Middle frontal gyrus (tissue), 1 donor: ENCODE data around the gene AFF1.
"Not testable (repeated sequence)": the region's sequence is repeated elsewhere in the genome, so short reads cannot be mapped to it uniquely, and the experiment has no call there.

Experiments used
- DNase-seq: peaks from one replicate; pipeline ENCODE4 v3.0.0-alpha.2; 2015; ENCODE audit warnings: low spot score; ENCODE audit errors: extremely low spot score

AFF1 gene

DNA sequence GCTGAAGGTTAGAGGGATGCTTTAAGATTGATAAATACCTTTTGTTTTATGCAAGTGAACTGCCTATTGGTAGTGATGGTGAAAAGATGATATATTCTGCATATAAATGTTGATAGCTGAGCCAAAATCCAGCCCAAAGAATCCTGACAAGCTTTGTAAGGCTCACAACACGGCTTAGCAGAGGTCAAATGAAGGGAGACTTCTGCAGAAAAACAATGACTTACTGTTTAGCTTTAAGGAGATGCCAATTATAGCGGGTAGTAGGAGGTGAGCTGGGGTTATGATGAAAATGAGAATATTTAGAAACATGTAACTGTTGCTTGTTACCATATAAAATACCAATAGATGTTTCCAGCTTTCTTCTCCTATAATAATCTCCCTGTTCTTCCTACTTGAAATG lies 97.1 kb downstream of the AFF1 start:
- DNase-seq: no peak

DNA sequence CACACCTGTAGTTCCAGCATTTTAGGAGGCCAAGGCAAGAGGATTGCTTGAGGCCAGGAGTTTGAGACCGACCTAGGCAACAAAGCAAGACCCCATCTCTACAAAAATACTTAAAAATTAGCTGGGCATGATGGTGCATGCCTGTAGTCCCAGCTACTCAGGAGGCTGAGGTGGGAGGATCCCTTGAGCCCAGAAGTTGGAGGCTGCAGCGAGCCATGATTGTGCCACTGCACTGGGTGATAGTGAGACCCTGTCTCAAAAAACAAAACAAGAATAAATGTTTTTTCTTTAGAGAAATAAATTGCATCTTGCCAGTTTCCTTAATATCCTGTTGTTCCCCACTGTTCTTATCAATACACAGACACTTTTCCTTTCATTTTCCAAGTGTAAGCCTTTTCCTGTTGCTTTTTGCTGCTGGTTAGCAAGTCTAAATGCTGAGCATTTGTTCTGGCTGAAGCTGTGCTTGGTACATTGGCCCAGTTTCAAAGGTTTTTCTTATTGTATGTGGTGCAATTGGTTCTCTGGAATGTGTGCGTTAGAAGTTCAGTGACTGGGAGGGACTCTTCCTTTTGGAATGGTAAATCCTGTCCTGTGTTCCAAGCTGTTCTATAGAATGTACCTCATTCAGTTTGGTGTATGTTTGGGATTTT lies 98.2 kb downstream of the AFF1 start:
- DNase-seq: peak; percentile 33

DNA sequence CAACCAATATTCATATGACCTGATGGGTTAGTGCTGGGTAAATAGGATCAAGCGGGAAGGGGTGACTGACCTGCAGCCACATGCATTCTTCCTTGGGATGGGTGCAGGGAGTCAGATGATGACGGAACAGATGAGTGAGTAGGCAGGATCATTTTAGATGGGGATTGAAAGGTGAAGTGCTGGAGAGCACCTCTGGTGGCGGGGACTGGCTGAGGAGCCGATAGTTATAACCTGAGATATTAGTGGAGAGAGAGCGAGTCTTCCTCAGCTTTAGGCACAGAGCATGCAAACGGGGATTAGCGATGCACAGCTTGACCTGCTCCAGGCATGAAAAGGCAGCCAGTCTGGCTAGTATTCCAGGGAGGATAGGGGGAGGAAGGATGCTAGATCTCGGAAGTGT lies 99.1 kb downstream of the AFF1 start:
- no peak for DNase-seq

DNA sequence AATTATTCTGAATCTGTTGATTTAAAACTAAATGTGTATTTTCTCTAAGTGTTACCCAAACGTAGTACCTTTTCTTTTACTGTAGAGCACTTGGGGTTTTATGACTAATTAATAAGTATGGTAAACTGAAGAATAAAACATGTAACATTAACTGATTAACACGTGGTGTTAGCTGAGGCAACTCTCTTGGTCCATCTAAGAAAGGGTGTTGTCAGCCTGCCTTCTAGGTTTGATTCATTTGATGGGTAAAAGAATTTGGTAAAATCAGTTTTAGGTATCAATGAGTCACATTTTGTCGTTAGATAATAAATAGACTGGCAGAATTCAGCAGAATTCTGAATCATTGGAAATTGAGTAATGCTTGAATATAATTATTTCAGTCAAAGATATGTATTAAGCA lies 99.7 kb downstream of the AFF1 start:
- DNase-seq: no peak

DNA sequence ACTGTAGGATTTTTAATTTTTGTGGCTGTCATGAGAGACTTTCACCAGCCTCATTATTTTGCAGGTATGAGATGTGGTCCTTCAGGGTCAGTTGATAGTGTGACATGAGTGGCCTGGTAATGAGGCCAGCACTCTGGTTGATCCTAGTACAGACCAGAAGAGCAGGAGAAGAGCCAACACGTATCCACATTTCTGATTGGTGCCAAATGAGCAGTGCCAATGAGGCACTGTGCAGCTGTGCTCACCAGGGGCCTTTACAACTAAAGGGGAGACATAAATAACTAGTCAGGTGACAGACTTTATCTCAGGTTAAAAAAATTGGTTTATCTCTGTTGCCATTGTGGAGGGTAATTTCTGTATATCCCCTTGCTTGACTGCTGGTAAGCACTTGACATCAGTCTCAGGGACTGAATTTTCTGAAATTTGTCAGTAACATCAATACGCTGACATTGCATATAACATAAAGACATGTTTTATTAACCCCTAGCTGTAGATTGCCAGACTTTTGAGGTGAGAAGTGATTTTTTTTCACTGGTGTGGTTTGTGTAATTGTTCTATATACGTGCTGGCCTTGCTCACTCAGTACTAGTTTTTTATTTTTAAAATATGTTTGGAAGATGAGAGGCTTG lies 101.2 kb downstream of the AFF1 start:
- DNase-seq: no peak

DNA sequence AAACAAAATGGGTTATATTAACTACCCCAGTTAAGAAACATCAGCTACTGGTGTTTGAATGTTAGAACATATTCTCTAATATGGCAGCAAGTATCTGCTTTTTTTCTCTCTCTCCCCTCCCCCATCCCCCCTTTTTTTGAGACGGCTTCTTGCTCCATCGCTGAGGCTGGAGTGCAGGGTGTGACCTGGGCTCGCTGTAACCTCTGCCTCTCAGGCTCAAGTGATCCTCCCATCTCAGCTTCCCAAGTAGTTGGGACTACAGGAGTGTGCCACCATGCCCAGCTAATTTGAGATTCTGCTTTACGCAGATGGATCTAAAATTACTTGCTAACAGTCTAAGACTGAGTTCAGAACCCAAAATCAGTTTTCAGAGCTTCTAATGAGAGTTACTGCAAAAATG lies 101.9 kb downstream of the AFF1 start:
- DNase-seq: no peak

DNA sequence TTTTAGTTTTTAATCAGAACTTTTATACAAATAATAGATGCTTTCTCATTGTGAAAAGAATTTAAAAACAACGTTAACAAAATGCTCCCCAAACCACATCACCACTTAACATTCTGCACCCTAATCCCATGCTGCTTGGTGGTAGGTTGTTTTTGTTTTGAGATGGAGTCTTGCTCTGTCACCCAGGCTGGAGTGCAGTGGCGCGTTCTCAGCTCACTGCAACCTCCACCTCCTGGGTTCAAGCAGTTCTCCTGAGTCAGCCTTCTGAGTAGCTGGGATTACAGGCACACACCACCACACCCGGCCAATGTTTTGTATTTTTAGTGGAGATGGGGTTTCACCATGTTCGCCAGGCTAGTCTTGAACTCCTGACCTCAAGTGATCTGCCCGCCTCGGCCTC lies 102.4 kb downstream of the AFF1 start:
- not testable (repeated sequence) for DNase-seq

DNA sequence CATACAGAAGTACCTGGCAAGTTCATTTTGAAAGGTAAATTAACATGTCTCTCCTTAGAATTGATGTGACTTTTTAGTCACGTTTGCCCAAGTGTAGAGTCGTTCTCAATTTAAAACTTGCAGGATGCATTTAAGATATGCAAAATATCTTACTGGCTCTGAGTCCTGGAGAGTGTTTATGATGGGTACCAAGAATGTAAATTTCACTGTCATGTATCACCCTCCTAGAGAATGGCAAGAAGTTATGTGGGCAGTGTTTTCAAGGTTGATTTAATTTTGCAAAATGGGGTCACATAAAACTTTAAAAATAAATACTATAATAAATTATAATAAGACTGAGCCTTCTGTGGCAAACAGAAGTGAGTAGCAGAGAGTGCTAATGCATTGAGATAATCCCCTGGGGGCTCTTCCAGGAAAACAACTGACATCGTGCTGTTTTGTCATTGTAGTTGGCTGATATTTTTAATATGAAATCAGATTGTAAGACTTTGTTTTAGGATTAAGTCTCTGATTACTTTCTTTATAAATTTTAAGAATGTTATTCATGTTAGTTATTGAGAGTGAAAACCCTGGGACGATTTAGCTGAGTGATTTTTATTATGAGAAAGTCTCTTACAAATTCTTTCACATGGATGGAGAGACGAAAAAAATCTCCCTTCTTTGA lies 103.0 kb downstream of the AFF1 start:
- no peak for DNase-seq

DNA sequence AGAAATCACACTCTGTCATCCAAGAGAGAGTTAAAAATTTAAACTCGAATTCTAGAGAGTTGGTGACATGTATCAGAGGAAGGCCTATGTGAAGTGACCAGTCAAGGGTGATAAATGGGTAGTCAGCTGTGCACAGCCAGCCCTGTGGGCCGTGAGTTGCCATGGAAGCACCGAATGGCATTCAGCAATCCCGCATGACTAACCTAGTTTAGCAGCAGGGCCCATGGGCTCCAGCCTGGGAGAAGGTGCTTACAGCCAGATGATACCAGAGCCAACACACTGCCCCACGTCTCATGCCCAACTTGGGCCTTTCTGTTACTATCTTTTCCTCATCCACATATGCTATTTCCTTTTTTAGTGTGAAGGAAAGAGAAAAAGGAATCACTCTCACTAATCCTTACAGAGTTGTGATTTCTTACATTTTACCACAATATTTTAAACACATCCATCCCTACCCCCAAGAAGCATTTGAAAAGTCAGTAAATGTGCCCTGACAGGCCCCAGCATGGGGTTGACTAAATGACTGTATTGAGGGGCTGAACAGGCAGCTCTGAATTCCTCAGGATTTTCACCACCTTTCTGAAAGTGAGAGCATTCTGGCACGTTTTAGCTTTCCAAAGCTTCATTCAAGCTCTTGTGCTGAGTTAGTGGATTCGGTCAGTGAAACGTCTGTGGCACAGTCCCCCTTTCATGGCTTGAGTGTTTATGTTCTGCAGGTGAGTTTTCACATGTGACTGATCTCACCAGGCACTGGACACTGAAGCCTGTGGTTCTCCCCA lies 104.2 kb downstream of the AFF1 start:
- DNase-seq: peak; percentile 59

DNA sequence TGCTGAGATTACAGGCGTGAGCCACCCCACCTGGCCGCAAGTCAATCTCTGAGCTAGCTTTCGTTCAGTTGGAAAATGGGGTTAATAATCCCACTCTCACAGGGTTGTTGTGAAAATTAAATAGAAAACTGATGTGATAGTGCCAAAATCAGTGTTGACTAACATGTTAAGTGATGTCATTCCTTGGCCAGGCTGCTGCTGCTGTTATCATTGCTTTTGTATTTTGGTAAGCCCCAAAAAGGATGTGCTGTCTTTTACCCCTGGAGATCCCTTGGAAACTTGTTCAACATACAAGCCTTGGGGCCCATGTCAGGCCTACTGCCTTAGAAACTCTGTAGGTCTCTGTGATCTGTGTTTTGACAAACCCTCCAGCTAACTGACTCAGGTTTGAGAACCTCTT lies 106.3 kb downstream of the AFF1 start:
- no peak for DNase-seq

DNA sequence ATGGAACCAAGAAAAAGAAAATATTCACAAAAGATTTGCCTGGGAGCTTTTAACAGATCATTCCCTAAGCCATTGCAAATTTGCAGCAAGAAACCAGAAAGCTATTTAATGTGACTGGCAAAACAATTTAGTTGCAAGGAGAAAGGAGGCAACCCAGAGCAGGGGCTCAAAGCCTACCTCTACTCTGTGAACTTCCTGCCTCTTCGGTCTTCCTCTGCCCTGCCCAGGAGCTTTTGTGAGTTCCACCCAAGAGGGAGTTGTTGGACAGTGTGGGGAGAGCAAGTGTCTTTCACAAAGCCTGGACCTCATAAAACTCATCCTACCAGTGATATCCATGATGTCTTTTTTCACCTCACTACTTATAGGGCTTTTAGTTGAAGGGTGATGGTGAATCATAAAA lies 107.4 kb downstream of the AFF1 start:
- DNase-seq: no peak

DNA sequence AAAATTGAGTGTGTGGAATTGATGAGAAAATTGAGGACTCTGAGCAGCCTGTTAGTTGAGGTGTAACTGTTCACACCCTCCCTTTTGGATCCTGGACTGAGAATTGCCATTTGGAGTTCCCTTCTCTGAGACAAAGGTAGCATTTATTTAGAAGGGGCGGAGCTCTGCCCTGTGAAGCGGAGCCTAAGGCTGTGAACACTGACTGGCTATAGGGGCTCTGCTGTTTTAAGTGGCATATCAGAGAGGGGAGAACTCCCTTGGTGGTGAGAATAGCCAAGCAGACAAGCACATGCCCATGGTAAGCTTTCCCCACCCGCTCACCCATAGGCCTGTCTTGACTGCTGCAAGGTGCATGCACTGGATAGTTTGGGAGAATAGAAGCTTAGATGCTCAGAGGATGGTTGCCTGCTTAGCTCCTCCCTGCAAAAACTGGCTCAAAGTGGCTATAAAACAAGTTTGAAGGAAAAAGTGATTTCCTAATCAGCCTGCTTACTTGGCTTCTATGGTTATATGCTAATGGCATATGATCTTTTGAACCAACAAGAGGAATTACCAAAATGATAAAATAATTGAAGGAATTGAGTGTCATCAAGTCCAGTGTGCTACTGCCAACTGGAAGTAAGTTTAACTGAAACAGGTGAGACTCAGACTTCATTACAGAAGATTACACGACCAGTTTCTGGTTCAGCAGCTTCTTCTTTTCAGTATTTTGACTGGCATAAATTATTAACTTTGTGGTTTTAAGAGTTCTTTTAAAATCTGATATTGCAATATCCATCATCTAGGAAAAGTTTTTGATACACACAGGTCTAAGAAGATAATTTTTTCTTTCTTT lies 108.4 kb downstream of the AFF1 start:
- DNase-seq: no peak

DNA sequence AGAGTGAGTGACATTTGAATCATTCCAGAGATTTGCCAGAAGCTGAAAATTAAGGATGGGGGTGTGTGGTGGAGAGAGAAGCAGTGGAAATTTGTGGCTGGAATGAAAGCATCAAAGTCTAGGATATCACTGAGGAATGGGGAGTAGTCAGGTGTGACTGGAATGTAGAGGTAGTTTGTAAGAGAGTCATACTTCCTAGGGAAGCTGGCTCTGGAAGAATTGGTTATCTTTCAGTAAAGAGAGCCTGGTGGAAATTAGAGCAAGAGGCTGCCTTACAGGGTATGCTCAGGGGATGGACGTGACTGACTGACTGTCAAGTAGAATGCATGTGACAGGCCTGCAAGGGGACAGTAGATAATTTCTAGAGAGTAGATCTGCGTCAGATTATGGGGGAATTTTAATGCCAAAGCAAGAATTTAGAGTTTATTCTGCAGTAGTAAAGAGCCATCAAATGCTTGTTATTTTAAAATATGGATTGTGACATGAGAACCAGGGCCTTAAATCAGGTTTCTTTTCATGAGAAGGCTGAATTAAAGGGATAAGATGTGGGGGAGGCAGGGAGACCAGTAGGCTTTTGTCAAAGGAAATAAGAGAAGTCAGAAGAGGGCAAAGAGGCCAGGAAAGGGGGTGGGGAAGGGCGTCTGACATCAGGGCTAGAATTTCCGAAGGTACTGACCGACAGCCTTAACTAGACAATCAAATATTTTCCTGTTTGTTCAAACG lies 109.9 kb downstream of the AFF1 start:
- no peak for DNase-seq

DNA sequence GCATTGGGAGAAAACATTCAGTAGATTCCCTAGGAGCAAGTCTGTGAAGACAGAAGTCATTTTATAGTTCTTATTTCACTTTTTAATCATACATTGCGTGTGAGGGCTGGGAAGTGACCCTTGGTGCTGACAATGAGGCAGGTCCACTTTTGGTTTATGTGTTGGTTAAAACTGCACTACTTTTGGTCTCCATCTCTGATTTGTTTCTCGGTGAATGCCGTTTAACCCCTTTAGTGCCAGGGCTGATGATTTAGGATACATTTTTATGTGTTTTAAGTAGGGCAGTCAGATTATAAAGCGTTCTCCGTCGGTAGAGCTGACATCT lies 110.4 kb downstream of the AFF1 start:
- no peak for DNase-seq

DNA sequence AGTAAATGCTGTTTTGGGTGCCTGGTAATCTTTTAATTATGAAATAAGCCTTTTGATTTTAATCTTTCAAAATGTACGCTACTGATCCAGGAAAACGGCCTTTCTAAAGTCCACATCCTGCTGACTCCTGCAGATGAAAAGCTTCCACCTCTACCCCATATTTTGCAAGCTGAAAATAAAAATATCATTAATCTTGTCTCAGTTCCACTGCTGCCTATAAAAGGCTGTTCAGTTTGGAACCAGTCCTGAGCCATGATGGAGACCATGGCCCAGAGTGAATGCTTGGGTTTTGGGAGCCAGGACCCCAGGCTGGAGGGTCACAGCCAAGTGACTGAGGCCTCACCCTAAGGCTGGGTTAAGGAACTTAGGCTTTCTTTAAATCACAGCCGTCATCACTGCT lies 110.8 kb downstream of the AFF1 start:
- no peak for DNase-seq

DNA sequence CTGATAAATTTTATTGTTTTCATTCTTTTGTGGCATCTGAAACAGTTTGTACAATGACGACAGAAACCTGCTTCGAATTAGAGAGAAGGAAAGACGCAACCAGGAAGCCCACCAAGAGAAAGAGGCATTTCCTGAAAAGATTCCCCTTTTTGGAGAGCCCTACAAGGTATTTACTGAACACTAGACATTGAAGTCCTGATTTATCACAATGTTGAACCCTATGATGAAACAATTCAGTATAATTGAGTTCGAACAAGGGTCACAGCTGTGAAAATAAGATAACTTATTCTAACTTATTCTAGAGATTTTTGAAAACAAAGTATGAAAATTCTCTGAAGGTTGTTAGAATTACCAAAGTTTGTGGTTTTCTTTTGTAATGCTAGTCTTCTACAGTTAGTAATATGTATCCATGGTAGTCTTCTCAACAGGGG lies 111.3 kb downstream of the AFF1 start:
- no peak for DNase-seq

DNA sequence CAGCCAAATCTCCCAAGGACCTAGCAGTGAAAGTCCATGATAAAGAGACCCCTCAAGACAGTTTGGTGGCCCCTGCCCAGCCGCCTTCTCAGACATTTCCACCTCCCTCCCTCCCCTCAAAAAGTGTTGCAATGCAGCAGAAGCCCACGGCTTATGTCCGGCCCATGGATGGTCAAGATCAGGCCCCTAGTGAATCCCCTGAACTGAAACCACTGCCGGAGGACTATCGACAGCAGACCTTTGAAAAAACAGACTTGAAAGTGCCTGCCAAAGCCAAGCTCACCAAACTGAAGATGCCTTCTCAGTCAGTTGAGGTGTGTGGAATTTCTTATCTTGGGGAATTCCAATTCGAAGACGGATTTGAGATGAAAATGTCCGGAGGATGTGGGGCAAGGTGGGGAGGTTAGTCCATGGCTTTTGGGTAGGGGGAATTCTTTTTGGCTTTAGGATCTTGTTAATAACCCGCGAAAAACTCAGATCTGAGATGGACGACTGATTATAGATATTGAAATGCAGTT lies 112.5 kb downstream of the AFF1 start:
- DNase-seq: no peak

DNA sequence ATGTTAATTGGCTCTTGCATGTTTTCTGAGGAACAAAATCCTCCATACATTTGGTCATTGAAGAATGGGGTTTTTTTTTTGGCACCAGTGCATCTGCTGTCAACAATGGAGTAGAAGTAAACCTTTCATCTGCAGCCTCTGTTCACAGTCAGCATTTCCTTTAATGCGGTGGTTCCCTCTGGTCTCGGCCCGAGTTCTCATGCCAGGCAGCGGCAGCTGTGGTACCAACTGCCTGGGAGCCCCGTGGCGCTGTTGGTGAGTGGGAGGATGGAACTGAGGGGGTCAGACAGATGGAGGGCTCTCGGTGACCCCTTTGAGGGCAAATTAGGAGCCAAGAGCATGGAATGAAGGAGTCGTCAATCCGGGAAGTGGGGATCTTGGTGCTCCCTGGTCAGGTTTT lies 114.7 kb downstream of the AFF1 start:
- DNase-seq: no peak

DNA sequence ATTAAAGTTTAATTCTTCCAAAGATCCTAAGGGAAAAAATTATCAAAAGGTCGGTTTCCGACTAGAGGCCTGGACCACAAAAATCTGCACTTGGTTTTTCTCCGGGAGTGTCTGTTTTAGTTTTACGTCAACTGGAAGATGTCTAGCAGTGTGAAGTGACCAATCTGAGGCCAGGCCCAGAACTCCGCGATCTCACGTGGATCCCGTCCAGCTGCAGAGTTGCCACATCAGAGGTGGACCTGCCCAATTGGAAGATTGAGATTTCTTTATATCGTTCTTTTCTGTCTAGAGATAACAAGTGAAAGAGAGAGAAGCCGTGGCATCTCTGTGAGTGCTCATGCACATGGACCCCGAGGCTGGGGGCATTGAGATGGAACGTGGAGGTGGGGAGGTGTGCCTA lies 115.8 kb downstream of the AFF1 start:
- DNase-seq: no peak

DNA sequence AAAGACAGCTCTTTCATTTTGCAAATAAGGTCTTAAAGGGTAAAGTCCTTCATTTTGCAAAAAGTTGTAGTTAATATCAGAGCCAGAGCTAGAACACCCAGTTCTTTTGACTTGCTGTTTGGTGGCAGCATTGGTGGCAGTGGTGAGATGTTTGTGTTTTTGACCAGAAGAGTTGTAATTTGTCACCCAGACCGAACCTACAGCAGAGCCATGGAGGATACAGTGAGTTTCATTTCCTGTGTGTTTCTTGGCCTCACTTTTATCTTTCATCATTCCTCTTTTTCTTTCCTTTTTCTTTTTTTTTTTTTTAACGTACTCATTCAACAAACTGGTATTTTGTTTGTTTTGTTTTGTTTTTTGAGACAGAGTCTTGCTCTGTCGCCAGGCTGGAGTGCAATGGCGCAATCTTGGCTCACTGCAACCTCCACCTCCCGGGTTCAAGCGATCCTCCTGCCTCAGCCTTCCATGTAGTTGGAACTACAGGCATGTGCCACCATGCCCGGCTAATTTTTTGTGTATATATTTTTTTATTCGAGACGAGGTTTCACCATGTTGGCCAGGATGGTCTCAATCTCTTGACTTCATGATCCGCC lies 116.4 kb downstream of the AFF1 start:
- no peak for DNase-seq
